GM10248 (cell line): Measurements from ENCODE around the gene PLXNB2.

Experiments used
- CTCF ChIA-PET: fragments of 300-600 bp; sonication (Branson Sonifier 250); formaldehyde crosslinking; extraction: SDS; loops from one replicate; lab custom pipeline; 2021; ENCODE audit warnings: antibody characterized with exemption; lab: Yijun Ruan, JAX
- POLR2A ChIA-PET: fragments of 350-650 bp; sonication (Branson Sonifier 250); formaldehyde crosslinking; extraction: SDS; loops from one replicate; lab custom pipeline; 2020; ENCODE audit warnings: antibody characterized with exemption; lab: Yijun Ruan, JAX
- DNase-seq: peaks from one replicate; pipeline ENCODE4 v3.0.0; 2012; ENCODE audit errors: extremely low spot score
- TF ChIP-seq, protein P1 (sequence below): IDR thresholded peaks from 2 replicates; pipeline ENCODE4 v1.5.1; 2012; ENCODE audit warnings: mild to moderate bottlenecking, low read depth; ENCODE audit errors: extremely low read depth, missing control alignments, control extremely low read depth

Gene PLXNB2

GRCh38 chr22:50258361-50259292 lies 48.8 kb downstream of the PLXNB2 start:
- POLR2A ChIA-PET, result no interaction called here
- CTCF ChIA-PET, result interaction anchor here (0.7 to 1.5 kb wide), 4 partner anchors 18 to 239 kb away, joined by 3 to 4 read pairs (median 3); no protein-coding TSS in a partner anchor

DNA sequence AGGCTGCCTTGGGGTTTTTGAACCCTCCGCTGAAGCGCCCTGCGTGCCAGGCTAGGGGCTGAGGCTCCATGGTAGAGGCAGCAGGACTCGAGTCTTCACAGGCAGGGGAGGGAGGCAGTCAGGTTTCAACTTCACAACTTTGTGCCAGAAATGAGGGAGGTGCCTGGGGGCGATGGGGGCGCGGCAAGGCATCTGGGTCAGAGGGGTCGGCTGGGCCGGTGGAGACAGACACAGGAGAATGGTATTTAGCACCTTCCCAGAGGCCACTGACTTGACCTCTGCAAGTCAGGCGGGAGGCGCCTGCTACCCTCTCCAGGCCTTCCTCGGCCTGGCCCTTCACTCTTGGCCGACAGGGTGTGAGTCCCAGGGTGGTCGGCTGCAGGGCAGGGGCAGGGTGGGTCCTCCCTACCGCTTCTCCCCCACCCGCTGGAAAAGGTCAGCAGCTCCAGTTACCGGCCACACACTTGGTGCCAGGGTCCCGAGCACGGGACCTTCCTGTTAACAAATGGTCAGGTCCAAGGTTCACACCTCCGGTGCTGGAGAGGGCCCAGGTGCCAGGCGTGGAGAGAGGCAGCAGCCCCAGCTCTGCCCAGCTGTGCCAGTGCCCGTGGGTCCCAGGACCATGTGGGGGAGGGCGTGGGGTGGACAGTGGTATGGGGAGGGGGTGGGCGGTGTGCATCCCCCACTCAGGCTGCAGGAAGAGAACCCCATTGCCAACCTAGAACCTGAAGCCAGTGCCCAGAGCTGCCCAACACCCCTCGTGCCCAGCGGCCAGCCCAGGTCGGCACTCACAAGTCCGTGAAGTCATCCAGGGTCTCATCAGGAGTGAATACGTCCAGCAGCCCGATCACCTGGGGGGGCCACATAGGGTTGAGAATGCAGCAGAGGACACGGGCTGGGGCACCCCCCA lies 49.7 kb downstream of the PLXNB2 start:
- DNase-seq, result no peak
- ChIA-PET CTCF (no interaction called here), POLR2A (no interaction called here)
- TF ChIP-seq, protein P1, sequence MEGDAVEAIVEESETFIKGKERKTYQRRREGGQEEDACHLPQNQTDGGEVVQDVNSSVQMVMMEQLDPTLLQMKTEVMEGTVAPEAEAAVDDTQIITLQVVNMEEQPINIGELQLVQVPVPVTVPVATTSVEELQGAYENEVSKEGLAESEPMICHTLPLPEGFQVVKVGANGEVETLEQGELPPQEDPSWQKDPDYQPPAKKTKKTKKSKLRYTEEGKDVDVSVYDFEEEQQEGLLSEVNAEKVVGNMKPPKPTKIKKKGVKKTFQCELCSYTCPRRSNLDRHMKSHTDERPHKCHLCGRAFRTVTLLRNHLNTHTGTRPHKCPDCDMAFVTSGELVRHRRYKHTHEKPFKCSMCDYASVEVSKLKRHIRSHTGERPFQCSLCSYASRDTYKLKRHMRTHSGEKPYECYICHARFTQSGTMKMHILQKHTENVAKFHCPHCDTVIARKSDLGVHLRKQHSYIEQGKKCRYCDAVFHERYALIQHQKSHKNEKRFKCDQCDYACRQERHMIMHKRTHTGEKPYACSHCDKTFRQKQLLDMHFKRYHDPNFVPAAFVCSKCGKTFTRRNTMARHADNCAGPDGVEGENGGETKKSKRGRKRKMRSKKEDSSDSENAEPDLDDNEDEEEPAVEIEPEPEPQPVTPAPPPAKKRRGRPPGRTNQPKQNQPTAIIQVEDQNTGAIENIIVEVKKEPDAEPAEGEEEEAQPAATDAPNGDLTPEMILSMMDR, result no peak

More at GRCh38 chr22:50258361-50259292, 48.8 kb downstream of the PLXNB2 start:
- no peak for DNase-seq
- TF ChIP-seq, protein P1, result no peak

DNA sequence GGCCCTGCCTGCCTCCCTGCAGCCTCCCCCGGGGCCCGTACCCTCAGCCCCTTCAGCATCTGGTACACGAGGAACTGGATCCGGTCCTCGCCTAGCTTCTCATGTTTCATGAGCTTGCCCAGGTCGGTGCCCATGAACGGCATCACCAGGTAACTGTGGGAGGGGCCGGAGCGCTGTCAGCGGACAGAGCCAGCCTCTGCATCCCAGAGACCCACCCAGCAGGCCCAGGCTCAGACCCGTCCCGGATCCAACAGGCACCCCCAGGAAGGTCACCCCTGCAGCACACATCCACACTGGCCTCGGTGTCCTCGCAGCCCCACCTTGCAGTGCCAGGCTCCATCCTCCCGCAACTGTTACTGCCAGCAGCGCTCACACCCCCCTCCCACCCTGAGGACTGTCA lies 50.4 kb downstream of the PLXNB2 start:
- DNase-seq, result no peak
- TF ChIP-seq, protein P1, result no peak
- ChIA-PET POLR2A (no interaction called here), CTCF (interaction anchor here (0.9 kb wide), 1 partner anchor 19 kb away, joined by 3 read pairs; no protein-coding TSS in a partner anchor)

- TF ChIP-seq, protein P1, result no peak
- POLR2A ChIA-PET, result no interaction called here
- DNase-seq, result no peak
- CTCF ChIA-PET, result interaction anchor here (0.9 to 6.3 kb wide), 3 partner anchors 8 to 20 kb away, joined by 3 to 64 read pairs (median 4); partner anchors contain the start of gene MAPK12
These were observed 51.1 kb downstream of the PLXNB2 start for GRCh38 chr22:50256258-50256862.

DNA sequence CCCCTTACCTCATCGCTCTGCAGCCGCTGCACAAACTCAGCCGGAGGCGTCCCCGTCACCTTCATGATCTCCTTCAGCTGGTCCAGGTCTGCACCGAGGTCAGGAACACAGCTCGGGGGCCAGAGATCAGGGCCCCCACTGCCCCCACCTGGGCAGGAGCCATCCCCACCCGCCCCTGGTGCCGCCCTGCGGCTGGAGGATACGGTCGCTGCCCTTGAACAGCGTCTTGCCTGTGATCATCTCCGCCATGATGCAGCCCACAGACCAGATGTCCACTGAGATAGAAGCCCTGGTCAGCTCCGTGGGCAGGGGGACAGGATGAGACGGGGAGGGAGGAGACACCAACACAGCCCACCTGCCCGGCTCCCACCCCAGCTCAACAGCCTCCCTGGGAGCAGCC lies 51.8 kb downstream of the PLXNB2 start:
- TF ChIP-seq, protein P1, result no peak
- DNase-seq, result no peak
- ChIA-PET POLR2A (no interaction called here), CTCF (interaction anchor here (1.1 to 6.3 kb wide), 3 partner anchors 9 to 21 kb away, joined by 4 to 64 read pairs (median 18); partner anchors contain the start of gene MAPK12)
